PC-3 (cell line): ENCODE measurements around the gene CLINT1.

Source experiments
- CTCF ChIP-seq: fragments of 300-600 bp; sonication (generic); conservative IDR thresholded peaks from 2 replicates; pipeline ENCODE4 v1.5.1; 2017; ENCODE audit warnings: antibody characterized with exemption, low read depth, mild to moderate bottlenecking, low read length
- EZH2 ChIP-seq: fragments of 300-600 bp; sonication (generic); IDR thresholded peaks from one replicate; pipeline ENCODE4 v1.6.1; 2017; ENCODE audit warnings: antibody characterized with exemption, mild to moderate bottlenecking, low read length; ENCODE audit not compliant: unreplicated experiment
- EZH2phosphoT487 ChIP-seq: fragments of 300-600 bp; sonication (generic); IDR thresholded peaks from 2 replicates; pipeline ENCODE4 v1.6.1; 2018; ENCODE audit warnings: mild to moderate bottlenecking, antibody characterized with exemption, low read length, borderline replicate concordance

GRCh38 chr5:157818368-157818767 is 40.6 kb downstream of the CLINT1 start:
- TF ChIP-seq CTCF (no peak), EZH2phosphoT487 (no peak), EZH2 (no peak)
